AG09309 (cell line): ENCODE data around the gene RTN4R.

Experiments used
- DNase-seq: peaks from one replicate; pipeline ENCODE4 v3.0.0-alpha.2; 2010; ENCODE audit warnings: low read depth
- H3K4me3 ChIP-seq: 2 replicates; pipeline ENCODE4 v1.5.1; 2011; ENCODE audit warnings: mild to moderate bottlenecking, low read depth, low read length, moderate library complexity; ENCODE audit not compliant: control insufficient read depth
- TF ChIP-seq, protein P1 (sequence below): IDR thresholded peaks from 2 replicates; pipeline ENCODE4 v1.5.1; 2011; ENCODE audit warnings: mild to moderate bottlenecking, low read depth, low read length, inconsistent platforms; ENCODE audit not compliant: insufficient read depth, control insufficient read depth; ENCODE audit errors: missing control alignments

The RTN4R gene

DNA sequence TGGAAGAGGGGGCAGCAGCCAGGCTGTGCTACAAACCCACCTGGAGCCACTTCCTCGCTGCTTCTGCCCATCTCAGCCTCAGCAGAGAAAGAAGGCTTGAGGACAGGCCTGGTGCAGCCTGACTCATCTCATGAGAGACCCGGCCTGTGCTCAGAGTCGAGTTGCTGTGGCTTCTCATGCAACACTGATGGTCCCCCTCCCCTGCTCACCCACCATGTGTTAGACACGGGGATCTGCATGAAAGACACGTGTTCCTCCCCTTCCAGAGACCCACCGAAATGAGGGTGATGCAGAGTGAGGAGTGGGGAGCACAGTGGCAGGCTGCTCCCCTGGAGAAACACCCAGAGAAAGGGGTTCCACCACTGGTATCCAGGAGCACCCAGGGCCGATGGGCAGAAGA, 15.0 kb downstream of the RTN4R start:
- no peak for DNase-seq
- no peak overlapping the region for H3K4me3 ChIP-seq
- TF ChIP-seq, protein P1, sequence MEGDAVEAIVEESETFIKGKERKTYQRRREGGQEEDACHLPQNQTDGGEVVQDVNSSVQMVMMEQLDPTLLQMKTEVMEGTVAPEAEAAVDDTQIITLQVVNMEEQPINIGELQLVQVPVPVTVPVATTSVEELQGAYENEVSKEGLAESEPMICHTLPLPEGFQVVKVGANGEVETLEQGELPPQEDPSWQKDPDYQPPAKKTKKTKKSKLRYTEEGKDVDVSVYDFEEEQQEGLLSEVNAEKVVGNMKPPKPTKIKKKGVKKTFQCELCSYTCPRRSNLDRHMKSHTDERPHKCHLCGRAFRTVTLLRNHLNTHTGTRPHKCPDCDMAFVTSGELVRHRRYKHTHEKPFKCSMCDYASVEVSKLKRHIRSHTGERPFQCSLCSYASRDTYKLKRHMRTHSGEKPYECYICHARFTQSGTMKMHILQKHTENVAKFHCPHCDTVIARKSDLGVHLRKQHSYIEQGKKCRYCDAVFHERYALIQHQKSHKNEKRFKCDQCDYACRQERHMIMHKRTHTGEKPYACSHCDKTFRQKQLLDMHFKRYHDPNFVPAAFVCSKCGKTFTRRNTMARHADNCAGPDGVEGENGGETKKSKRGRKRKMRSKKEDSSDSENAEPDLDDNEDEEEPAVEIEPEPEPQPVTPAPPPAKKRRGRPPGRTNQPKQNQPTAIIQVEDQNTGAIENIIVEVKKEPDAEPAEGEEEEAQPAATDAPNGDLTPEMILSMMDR = no peak

DNA sequence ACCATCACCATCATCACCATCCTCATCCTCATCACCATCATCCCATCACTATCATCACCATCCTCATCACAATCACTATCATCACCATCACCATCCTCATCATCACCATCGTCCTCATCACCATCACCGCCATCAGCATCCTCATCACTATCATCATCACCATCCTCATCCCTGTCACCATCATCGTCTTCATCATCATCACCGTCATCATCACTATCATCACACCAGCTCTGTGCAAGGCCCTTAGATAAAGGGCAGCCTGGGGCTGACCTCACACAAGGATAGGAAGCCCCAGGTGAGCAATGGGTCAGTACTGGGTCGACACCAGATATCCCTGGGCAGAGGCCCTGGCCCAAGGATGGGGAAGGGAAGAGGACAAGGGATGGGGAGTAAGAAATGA, 16.1 kb downstream of the RTN4R start:
- no peak overlapping the region for H3K4me3 ChIP-seq
- DNase-seq = no peak
- TF ChIP-seq, protein P1 = no peak

DNA sequence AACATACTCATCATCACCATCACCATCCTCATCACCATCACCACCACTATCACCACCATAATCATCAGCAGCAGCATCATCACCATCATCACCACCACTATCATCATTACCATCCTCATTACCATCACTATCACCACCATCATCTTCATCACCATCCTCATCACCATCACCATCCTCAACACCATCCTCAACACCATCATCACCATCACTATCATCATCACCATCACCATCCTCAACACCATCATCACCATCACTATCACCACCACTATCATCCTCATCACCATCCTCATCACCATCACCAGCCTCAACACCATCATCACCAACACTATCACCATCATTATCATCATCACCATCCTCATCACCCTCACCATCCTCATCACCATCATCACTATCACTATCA, 16.6 kb downstream of the RTN4R start:
- H3K4me3 ChIP-seq = no peak overlapping the region
- DNase-seq = no peak
- TF ChIP-seq, protein P1 = no peak

DNA sequence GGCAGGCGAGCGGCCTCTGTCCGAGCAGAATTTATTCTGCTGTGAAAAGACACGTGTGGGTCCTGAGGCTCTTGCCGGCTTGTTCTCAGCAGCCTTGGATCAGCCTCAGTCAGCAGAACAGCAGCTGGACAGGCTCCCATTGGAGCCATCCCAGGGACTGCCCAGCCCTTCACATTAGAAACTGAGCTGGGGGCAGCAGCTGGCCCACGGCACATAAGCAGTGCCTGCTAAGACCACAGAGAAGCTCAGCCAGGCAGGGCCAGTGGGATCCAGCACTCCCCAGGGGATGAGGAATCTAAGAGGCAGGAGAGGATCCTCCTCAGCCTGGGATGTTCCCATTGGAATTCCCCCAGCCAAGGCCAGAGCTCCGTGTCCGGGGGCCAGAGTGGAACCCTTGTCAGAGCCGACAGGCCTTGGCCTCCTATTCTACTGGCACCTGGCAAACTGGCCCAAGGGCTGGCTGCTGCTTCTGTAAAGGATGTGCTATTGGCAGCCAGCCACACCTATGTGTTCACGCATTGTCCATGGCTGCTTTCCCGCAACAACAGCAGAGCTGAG, 18.2 kb downstream of the RTN4R start:
- no peak for DNase-seq
- TF ChIP-seq, protein P1 = no peak
- no peak overlapping the region for H3K4me3 ChIP-seq

DNA sequence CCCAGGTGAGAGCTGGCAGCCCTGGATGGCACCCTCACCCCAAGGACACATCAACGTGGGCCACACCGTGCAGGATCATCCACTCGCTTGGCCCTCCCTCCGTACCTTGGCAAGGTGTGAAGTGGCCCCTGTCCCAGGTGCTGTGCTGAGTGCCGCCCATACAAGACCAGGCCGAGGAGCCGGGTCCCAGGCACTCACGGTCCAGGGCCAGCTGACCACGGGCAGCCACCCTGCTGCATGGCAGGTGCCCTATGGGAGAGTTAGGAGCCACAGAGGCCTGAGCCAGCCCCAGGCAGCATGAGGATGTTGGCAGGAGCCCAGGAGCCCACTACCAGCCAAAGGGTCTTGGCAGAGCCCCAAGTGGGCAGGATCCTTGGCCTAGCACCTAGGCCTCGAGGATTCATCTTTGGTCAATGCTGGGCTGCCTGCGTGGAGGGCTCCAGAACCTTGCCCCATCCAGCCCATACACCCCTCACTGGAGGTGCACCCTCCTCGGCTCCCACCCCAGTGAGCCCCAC, 19.6 kb downstream of the RTN4R start:
- H3K4me3 ChIP-seq = no peak overlapping the region
- DNase-seq = no peak
- TF ChIP-seq, protein P1 = no peak

DNA sequence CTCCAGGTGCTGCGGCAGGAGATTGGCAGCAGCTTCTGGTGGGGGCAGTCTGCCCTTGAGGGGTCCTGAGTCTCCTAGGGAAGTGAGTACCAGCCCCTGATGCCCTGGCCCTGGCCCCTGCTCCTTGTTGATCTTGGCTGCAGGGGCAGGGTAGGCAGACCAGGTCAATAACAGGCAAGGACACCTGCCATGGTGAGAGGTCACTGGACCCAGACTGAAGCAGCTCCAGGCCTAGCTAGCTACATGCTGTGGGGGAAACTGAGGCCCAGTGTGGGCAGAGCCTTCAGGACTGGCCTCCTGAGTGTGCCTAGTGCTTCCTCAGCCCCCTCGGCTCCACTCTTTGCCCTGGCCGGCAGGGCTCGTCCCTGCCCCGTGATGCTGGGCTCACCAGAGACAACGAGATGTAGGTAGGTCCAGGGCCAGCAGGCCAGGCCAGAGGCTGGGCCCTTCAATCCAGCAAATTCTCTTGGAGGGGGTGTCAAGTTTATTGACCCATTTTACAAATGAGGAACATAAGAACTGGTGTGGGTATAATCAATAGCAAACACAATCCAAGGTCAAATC, 20.4 kb downstream of the RTN4R start:
- TF ChIP-seq, protein P1 = no peak
- H3K4me3 ChIP-seq = no peak overlapping the region
- DNase-seq = no peak

DNA sequence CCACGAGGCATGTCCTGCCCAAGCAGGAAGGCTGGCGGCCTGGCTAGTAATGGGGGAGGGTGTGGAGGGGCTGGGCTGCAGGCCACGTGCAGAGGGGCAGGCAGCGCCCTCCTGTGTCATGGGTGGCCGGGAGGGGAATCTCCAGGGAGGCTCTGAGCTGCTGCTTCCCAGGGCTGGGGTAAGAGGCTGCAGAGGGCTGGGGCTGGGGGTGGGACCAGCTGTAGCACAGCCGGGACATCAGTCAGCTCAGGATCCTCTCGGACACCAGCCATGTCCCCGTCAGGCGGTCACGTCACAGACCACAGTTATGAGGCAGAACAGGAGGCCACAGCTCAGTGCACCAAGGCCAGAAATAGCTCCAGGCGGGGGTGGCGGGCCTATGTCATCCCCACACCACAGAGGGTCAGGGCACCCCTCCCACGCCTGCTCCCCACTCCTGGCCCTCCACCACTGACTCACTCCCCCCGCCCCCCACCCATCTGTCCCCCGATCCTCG, 21.1 kb downstream of the RTN4R start:
- DNase-seq = no peak
- no peak overlapping the region for H3K4me3 ChIP-seq
- TF ChIP-seq, protein P1 = no peak
